Peyer's patch (tissue), 4 donors: Measurements from ENCODE around the gene APOBEC4.
"Not testable (repeated sequence)": the region's sequence is repeated elsewhere in the genome, so short reads cannot be mapped to it uniquely, and the experiment has no call there.

Experiments used
- CTCF ChIP-seq, 6 experiments: fragments of 450-650 bp in 4 of 6; fragments of 200-600 bp in 2 of 6; sonication (generic) in 1 of 6; IDR thresholded peaks; one replicate each; pipeline ENCODE4 v1.5.1; 2017 to 2019; ENCODE audit warnings: antibody characterized with exemption in 6 of 6, mild to moderate bottlenecking in 3 of 6, moderate library complexity in 1 of 6
- POLR2A ChIP-seq, 2 donors: fragments of 450-650 bp; IDR thresholded peaks; one replicate each; pipeline ENCODE4 v1.5.1; 2017; ENCODE audit warnings: antibody characterized with exemption in 2 of 2, mild to moderate bottlenecking in 2 of 2, moderate library complexity in 2 of 2

DNA sequence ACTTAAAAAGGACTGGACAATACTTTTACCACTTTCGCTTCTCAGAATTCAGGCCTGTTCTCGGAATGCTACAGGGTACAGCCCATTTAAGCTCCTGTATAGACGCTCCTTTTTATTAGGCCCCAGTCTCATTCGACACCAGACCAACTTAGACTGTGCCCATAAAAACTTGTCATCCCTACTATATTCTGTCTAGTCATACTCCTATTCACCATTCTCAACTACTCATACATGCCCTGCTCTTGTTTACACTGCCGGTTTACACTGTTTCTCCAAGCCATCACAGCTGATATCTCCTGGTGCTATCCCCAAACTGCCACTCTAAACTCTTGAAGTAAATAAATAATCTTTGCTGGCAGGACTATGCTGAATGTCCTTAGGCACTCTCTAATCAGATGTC lies 34.9 kb downstream of the APOBEC4 start:
- TF ChIP-seq CTCF, POLR2A (IDR thresholded peaks at IDR 0.05): not testable (repeated sequence)
